GM12878 (cell line): Measurements from ENCODE around the gene KHK. TPM values are rescaled to one million over a fixed set of nuclear protein-coding genes. Genes with fewer than 3 reads are reported as not detected.

Experiments used
- ASH2L ChIP-seq: fragments of 300-600, 200-600 bp; sonication (generic); IDR thresholded peaks from 2 replicates; pipeline ENCODE4 v1.6.1; 2017; ENCODE audit warnings: low read depth, mild to moderate bottlenecking, borderline replicate concordance
- CHD4 ChIP-seq: fragments of 200-600 bp; sonication (generic); IDR thresholded peaks from 2 replicates; pipeline ENCODE4 v1.6.1; 2016; ENCODE audit warnings: mild to moderate bottlenecking
- CREM ChIP-seq: IDR thresholded peaks from 2 replicates; pipeline ENCODE4 v1.6.1; 2014; ENCODE audit warnings: antibody characterized with exemption, low read depth
- FOS ChIP-seq: IDR thresholded peaks from 3 replicates; pipeline ENCODE4 v1.6.1; 2011; ENCODE audit warnings: borderline replicate concordance; ENCODE audit not compliant: insufficient read length; ENCODE audit errors: extremely low read depth
- POLR2A ChIP-seq: IDR thresholded peaks from 2 replicates; pipeline ENCODE4 v1.6.1; 2011; ENCODE audit warnings: low read depth, mild to moderate bottlenecking, low read length
- RAD21 ChIP-seq: IDR thresholded peaks from 2 replicates; pipeline ENCODE4 v1.6.1; 2011; ENCODE audit warnings: mild to moderate bottlenecking, low read depth, low read length, moderate library complexity; ENCODE audit not compliant: insufficient read depth
- SMC3 ChIP-seq: IDR thresholded peaks from 2 replicates; pipeline ENCODE4 v1.6.1; 2011; ENCODE audit warnings: low read length, improper control_type of control experiment, borderline replicate concordance
- SRF ChIP-seq, 2 experiments: IDR thresholded peaks; 2 replicates each; pipeline ENCODE4 v1.6.1; 2011; ENCODE audit warnings: low read depth in 2 of 2, low read length in 2 of 2, mild to moderate bottlenecking in 1 of 2, moderate library complexity in 1 of 2
- TCF12 ChIP-seq: IDR thresholded peaks from 2 replicates; pipeline ENCODE4 v1.6.1; 2011; ENCODE audit warnings: low read depth, mild to moderate bottlenecking, low read length
- ZNF207 ChIP-seq: fragments of 450-650 bp; IDR thresholded peaks from 2 replicates; pipeline ENCODE4 v1.6.1; 2014; ENCODE audit warnings: antibody characterized with exemption, mild to moderate bottlenecking, borderline replicate concordance
- ZNF24 ChIP-seq: fragments of 450-650 bp; IDR thresholded peaks from 2 replicates; pipeline ENCODE4 v1.6.1; 2017; ENCODE audit warnings: antibody characterized with exemption, mild to moderate bottlenecking
- ZNF622 ChIP-seq: fragments of 450-650 bp; IDR thresholded peaks from 2 replicates; pipeline ENCODE4 v1.6.1; 2017; ENCODE audit warnings: mild to moderate bottlenecking, inconsistent platforms
- polyA plus RNA-seq, 11 experiments: library from polyadenylated mRNA; depleted of rRNA in 4 of 11; unstranded in 6 of 11; stranded (reverse) in 5 of 11; fragments of >200 nt; fragmentation: Nextera tagmentation in 4 of 11; fragmentation: Illumina TruSeq in 1 of 11; extraction: Ambion mirVana in 4 of 11; extraction: Trizol in 1 of 11; gene quantifications; 1 replicate in 1 of 11; 2 replicates in 10 of 11; pipeline versions ENCODE4 v1.2.1 to v1.2.3, GENCODE V29; 2011 to 2016; ENCODE audit warnings: inconsistent platforms in 2 of 11, missing spikeins in 2 of 11, low read depth in 1 of 11
- total RNA-seq, 4 experiments: library from RNA; depleted of rRNA in 3 of 4; stranded (reverse); fragments of >200 nt in 3 of 4; fragmentation: Illumina TruSeq in 1 of 4; extraction: Trizol in 1 of 4; gene quantifications; 2 replicates each; pipeline versions ENCODE4 v1.2.1 to v1.2.3, GENCODE V29; 2013 to 2021
- TF ChIP-seq, protein P1 (sequence below): fragments of 450-650 bp; IDR thresholded peaks from 2 replicates; pipeline ENCODE4 v1.6.1; 2017; ENCODE audit warnings: mild to moderate bottlenecking, low read depth, inconsistent platforms; ENCODE audit not compliant: poor library complexity, severe bottlenecking
- TF ChIP-seq, protein P2 (sequence below): fragments of 450-650 bp; IDR thresholded peaks from 2 replicates; pipeline ENCODE4 v1.6.1; 2017; ENCODE audit warnings: borderline replicate concordance
- TF ChIP-seq, protein P3 (sequence below): IDR thresholded peaks from 2 replicates; pipeline ENCODE4 v1.6.1; 2012; ENCODE audit warnings: low read depth, low read length, improper control_type of control experiment
- TF ChIP-seq, protein P4 (sequence below): IDR thresholded peaks from 2 replicates; pipeline ENCODE4 v1.6.1; 2012; ENCODE audit warnings: mild to moderate bottlenecking, low read depth, low read length
- TF ChIP-seq, protein P5 (sequence below): IDR thresholded peaks from 2 replicates; pipeline ENCODE4 v1.6.1; 2012; ENCODE audit warnings: improper control_type of control experiment, low read depth, low read length; ENCODE audit not compliant: insufficient replicate concordance

KHK gene
- total and polyA plus RNA-seq, 10 of the 15 experiments (the other 5 are each of a cell fraction or from before 2014, with no cell fraction given) = 0.31 to 11.8 (median 3.9) TPM

DNA sequence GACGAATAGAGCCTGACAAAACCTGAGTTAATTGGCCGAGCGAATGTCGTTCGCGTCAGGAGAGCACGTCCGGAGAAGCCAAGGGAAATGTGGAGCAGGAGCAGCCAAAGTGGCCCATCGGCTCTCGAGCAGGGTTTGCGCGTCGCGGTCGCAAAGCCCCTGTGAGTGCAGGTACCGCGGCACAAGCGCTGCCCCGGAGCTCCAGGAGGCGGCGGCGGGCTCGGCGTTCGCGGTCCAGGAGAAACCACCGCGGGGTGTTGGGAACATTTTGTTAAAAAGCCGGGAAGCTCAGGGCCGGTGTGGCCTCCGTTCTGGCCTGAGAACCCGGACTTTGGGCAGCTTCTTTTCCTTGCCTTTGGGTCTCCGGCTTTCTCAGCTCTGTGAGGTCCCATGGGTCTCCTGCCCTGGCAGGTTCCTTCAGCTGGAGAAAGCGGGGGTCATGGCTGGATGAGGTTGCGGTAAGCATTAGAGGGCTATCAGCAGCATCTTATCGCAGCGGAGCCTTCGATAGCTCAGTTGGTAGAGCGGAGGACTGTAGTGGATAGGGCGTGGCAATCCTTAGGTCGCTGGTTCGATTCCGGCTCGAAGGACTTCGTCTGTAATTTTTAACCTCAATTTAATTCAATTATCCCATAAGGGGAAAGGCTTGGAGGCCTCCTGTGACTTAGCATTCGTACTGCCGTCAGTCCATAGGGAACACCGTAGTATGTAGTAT is 36.1 kb upstream of the KHK start (continued):
- TF ChIP-seq, protein P1, sequence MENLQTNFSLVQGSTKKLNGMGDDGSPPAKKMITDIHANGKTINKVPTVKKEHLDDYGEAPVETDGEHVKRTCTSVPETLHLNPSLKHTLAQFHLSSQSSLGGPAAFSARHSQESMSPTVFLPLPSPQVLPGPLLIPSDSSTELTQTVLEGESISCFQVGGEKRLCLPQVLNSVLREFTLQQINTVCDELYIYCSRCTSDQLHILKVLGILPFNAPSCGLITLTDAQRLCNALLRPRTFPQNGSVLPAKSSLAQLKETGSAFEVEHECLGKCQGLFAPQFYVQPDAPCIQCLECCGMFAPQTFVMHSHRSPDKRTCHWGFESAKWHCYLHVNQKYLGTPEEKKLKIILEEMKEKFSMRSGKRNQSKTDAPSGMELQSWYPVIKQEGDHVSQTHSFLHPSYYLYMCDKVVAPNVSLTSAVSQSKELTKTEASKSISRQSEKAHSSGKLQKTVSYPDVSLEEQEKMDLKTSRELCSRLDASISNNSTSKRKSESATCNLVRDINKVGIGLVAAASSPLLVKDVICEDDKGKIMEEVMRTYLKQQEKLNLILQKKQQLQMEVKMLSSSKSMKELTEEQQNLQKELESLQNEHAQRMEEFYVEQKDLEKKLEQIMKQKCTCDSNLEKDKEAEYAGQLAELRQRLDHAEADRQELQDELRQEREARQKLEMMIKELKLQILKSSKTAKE = peak; percentile 92
- TF ChIP-seq SRF (IDR thresholded peaks at IDR 0.05; ENCODE audit: low read depth in 2 of 2, low read length in 2 of 2) = 0 out of 4 replicates have a peak, but pooled peaks of 1 of the 2 experiments have one; percentile 10
- no peak for TF ChIP-seq SMC3
- TF ChIP-seq CREM = no peak; the same call in 1 of the 2 replicates
- TF ChIP-seq TCF12 = no peak
- TF ChIP-seq, protein P2, sequence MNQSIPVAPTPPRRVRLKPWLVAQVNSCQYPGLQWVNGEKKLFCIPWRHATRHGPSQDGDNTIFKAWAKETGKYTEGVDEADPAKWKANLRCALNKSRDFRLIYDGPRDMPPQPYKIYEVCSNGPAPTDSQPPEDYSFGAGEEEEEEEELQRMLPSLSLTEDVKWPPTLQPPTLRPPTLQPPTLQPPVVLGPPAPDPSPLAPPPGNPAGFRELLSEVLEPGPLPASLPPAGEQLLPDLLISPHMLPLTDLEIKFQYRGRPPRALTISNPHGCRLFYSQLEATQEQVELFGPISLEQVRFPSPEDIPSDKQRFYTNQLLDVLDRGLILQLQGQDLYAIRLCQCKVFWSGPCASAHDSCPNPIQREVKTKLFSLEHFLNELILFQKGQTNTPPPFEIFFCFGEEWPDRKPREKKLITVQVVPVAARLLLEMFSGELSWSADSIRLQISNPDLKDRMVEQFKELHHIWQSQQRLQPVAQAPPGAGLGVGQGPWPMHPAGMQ = no peak
- TF ChIP-seq RAD21 = no peak
- no peak for TF ChIP-seq ZNF622
- TF ChIP-seq CHD4 = no peak
- TF ChIP-seq, protein P3, sequence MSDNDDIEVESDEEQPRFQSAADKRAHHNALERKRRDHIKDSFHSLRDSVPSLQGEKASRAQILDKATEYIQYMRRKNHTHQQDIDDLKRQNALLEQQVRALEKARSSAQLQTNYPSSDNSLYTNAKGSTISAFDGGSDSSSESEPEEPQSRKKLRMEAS = no peak; the same call in none of the 2 replicates
- TF ChIP-seq, protein P4, sequence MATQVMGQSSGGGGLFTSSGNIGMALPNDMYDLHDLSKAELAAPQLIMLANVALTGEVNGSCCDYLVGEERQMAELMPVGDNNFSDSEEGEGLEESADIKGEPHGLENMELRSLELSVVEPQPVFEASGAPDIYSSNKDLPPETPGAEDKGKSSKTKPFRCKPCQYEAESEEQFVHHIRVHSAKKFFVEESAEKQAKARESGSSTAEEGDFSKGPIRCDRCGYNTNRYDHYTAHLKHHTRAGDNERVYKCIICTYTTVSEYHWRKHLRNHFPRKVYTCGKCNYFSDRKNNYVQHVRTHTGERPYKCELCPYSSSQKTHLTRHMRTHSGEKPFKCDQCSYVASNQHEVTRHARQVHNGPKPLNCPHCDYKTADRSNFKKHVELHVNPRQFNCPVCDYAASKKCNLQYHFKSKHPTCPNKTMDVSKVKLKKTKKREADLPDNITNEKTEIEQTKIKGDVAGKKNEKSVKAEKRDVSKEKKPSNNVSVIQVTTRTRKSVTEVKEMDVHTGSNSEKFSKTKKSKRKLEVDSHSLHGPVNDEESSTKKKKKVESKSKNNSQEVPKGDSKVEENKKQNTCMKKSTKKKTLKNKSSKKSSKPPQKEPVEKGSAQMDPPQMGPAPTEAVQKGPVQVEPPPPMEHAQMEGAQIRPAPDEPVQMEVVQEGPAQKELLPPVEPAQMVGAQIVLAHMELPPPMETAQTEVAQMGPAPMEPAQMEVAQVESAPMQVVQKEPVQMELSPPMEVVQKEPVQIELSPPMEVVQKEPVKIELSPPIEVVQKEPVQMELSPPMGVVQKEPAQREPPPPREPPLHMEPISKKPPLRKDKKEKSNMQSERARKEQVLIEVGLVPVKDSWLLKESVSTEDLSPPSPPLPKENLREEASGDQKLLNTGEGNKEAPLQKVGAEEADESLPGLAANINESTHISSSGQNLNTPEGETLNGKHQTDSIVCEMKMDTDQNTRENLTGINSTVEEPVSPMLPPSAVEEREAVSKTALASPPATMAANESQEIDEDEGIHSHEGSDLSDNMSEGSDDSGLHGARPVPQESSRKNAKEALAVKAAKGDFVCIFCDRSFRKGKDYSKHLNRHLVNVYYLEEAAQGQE = 0 out of 2 replicates have a peak, but pooled peaks have one; percentile 2
- no peak; the same call in 1 of the 2 replicates for TF ChIP-seq ZNF207
- no peak for TF ChIP-seq FOS
- TF ChIP-seq ZNF24 = peak; percentile 100
- TF ChIP-seq, protein P5, sequence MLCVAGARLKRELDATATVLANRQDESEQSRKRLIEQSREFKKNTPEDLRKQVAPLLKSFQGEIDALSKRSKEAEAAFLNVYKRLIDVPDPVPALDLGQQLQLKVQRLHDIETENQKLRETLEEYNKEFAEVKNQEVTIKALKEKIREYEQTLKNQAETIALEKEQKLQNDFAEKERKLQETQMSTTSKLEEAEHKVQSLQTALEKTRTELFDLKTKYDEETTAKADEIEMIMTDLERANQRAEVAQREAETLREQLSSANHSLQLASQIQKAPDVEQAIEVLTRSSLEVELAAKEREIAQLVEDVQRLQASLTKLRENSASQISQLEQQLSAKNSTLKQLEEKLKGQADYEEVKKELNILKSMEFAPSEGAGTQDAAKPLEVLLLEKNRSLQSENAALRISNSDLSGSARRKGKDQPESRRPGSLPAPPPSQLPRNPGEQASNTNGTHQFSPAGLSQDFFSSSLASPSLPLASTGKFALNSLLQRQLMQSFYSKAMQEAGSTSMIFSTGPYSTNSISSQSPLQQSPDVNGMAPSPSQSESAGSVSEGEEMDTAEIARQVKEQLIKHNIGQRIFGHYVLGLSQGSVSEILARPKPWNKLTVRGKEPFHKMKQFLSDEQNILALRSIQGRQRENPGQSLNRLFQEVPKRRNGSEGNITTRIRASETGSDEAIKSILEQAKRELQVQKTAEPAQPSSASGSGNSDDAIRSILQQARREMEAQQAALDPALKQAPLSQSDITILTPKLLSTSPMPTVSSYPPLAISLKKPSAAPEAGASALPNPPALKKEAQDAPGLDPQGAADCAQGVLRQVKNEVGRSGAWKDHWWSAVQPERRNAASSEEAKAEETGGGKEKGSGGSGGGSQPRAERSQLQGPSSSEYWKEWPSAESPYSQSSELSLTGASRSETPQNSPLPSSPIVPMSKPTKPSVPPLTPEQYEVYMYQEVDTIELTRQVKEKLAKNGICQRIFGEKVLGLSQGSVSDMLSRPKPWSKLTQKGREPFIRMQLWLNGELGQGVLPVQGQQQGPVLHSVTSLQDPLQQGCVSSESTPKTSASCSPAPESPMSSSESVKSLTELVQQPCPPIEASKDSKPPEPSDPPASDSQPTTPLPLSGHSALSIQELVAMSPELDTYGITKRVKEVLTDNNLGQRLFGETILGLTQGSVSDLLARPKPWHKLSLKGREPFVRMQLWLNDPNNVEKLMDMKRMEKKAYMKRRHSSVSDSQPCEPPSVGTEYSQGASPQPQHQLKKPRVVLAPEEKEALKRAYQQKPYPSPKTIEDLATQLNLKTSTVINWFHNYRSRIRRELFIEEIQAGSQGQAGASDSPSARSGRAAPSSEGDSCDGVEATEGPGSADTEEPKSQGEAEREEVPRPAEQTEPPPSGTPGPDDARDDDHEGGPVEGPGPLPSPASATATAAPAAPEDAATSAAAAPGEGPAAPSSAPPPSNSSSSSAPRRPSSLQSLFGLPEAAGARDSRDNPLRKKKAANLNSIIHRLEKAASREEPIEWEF = no peak
- peak; percentile 70 for TF ChIP-seq POLR2A
- peak; percentile 90; the same call in 1 of the 2 replicates for TF ChIP-seq ASH2L
